ENCODE measurements around the gene SEMA5B. TPM values are rescaled to one million over a fixed set of nuclear protein-coding genes. Genes with fewer than 3 reads are reported as not detected.

Gene SEMA5B
- total RNA-seq, 2 experiments from 2014 or later: 0.22 TPM; not detected in 1

DNA sequence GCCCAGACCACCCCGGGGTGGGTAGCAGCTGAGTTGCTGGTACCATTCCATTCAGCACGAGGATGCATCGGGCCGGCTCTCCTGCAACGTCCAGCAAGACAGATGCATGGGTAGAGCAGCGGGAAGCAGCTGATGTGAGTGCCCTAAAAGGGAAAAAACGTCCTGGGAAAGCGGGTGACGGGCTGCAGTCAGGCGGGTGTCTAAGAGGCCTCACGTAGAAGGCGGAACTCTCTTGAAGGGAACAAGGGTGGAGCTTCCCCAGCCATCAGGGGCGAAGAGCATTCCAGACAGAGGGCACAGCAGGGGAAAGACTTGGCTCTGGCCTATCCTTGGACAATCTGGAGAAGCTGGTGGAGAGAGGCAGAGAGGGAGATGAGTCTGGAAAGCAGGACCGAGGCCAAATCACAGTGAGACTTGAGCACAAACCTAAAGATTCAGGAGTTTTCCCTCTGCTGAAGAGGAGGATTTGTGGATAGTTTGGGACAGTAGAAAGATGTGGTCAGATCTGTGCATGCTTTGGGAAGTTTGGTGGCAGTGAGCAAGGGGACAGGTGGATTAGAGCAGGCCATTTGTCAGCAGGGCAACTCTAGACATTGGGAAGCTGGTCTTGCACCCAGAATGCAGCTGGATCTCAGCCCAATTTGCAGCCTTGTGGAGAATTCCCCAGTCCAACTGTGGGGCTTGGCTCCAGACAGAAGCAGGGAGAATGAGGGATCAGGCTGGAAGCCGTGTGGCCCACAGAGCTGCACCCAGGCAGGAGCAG lies 70.7 kb downstream of the SEMA5B start:
- Histone ChIP-seq H3K36me3 (ENCODE audit: insufficient read depth, low read length) (no peaks in the 10 kb centered on the region), H3K4me1 (ENCODE audit: insufficient read depth, low read length) (no peaks in the 10 kb centered on the region), H3K27me3 (ENCODE audit: control insufficient read depth in 1 of 2, insufficient read depth in 2 of 2, low read length in 2 of 2) (peaks cover 0 to 12% of the 10 kb centered on the region in 2 experiments), H3K9me3 (ENCODE audit: control insufficient read depth in 1 of 2, insufficient read depth in 1 of 2, low read length in 2 of 2) (no peaks in the 10 kb centered on the region), H3K27ac (ENCODE audit: low read depth in 1 of 2, low read length in 2 of 2) (no peak overlapping the region), H3K4me3 (ENCODE audit: low read length) (no peak overlapping the region)
- POLR2A ChIA-PET: no interaction called here
- peaks cover 9% of the 10 kb centered on the region for H3K27me3 Mint-ChIP-seq
- ATAC-seq (ENCODE audit: poor library complexity) (no peak), DNase-seq (no peak)
- TF ChIP-seq, protein P1, sequence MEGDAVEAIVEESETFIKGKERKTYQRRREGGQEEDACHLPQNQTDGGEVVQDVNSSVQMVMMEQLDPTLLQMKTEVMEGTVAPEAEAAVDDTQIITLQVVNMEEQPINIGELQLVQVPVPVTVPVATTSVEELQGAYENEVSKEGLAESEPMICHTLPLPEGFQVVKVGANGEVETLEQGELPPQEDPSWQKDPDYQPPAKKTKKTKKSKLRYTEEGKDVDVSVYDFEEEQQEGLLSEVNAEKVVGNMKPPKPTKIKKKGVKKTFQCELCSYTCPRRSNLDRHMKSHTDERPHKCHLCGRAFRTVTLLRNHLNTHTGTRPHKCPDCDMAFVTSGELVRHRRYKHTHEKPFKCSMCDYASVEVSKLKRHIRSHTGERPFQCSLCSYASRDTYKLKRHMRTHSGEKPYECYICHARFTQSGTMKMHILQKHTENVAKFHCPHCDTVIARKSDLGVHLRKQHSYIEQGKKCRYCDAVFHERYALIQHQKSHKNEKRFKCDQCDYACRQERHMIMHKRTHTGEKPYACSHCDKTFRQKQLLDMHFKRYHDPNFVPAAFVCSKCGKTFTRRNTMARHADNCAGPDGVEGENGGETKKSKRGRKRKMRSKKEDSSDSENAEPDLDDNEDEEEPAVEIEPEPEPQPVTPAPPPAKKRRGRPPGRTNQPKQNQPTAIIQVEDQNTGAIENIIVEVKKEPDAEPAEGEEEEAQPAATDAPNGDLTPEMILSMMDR (IDR thresholded peaks at IDR 0.05): no peak
- H3K27ac Mint-ChIP-seq: no peak overlapping the region
- intact Hi-C loops (cut with DNase I, micrococcal nuclease): no loop called here
- no peaks in the 10 kb centered on the region for H3K9me3 Mint-ChIP-seq
- H3K4me1 Mint-ChIP-seq (ENCODE audit: low read depth): no peaks in the 10 kb centered on the region
- CTCF ChIA-PET: no interaction called here
- H3K36me3 Mint-ChIP-seq (ENCODE audit: low read depth): no peaks in the 10 kb centered on the region
- H3K4me3 Mint-ChIP-seq: no peak overlapping the region

- H3K4me1 Mint-ChIP-seq (ENCODE audit: low read depth): no peaks in the 10 kb centered on the region
- H3K27me3 Mint-ChIP-seq: peaks cover 9% of the 10 kb centered on the region
- H3K4me3 ChIP-seq (ENCODE audit: low read length): no peak overlapping the region
- TF ChIP-seq, protein P1 (IDR thresholded peaks at IDR 0.05): no peak
- ATAC-seq (ENCODE audit: poor library complexity) (no peak), DNase-seq (no peak)
- no peak overlapping the region for H3K27ac Mint-ChIP-seq
- CTCF ChIA-PET: no interaction called here
- H3K27me3 ChIP-seq (ENCODE audit: control insufficient read depth in 1 of 2, insufficient read depth in 2 of 2, low read length in 2 of 2): peaks cover 0 to 12% of the 10 kb centered on the region in 2 experiments
- no peaks in the 10 kb centered on the region for H3K36me3 ChIP-seq (ENCODE audit: insufficient read depth, low read length)
- intact Hi-C loops (cut with DNase I, micrococcal nuclease): no loop called here
- H3K36me3 Mint-ChIP-seq (ENCODE audit: low read depth): no peaks in the 10 kb centered on the region
- H3K9me3 Mint-ChIP-seq: no peaks in the 10 kb centered on the region
- H3K9me3 ChIP-seq (ENCODE audit: control insufficient read depth in 1 of 2, insufficient read depth in 1 of 2, low read length in 2 of 2): no peaks in the 10 kb centered on the region
- H3K4me1 ChIP-seq (ENCODE audit: insufficient read depth, low read length): no peaks in the 10 kb centered on the region
- POLR2A ChIA-PET: no interaction called here
- no peak overlapping the region for H3K27ac ChIP-seq (ENCODE audit: low read depth in 1 of 2, low read length in 2 of 2)
- H3K4me3 Mint-ChIP-seq: no peak overlapping the region
Observed at GRCh38 chr3:122955916-122956692, 71.5 kb downstream of the SEMA5B start.

DNA sequence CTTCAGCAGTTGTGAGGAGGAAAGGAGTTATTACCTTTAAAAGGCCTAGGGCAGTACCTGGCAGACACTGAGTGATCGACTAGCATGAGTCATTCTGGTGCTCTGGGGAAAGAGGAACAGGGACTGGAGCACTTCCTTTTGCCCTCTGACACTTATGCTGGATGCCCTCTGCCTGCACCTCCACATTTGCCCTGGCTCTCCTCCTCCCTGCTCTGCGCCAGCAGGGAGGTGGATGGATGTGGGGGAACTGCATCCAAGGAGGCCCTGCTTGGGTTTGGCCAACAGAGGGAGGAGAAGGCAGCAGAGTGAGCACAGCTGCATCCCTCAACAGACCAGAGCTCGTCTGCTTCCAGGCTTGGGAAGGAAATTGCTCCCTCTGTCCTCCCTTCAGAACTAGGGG lies 75.0 kb downstream of the SEMA5B start:
- Histone ChIP-seq H3K4me1 (ENCODE audit: insufficient read depth, low read length) (no peaks in the 10 kb centered on the region), H3K36me3 (ENCODE audit: insufficient read depth, low read length) (no peaks in the 10 kb centered on the region), H3K27me3 (ENCODE audit: control insufficient read depth in 1 of 2, insufficient read depth in 2 of 2, low read length in 2 of 2) (peaks cover 0 to 6% of the 10 kb centered on the region in 2 experiments), H3K27ac (ENCODE audit: low read depth in 1 of 2, low read length in 2 of 2) (no peak overlapping the region), H3K4me3 (ENCODE audit: low read length) (no peak overlapping the region), H3K9me3 (ENCODE audit: control insufficient read depth in 1 of 2, insufficient read depth in 1 of 2, low read length in 2 of 2) (no peaks in the 10 kb centered on the region)
- no peaks in the 10 kb centered on the region for H3K9me3 Mint-ChIP-seq
- TF ChIP-seq, protein P1 (IDR thresholded peaks at IDR 0.05): no peak
- no peaks in the 10 kb centered on the region for H3K4me1 Mint-ChIP-seq (ENCODE audit: low read depth)
- H3K27ac Mint-ChIP-seq: no peak overlapping the region
- no peak overlapping the region for H3K4me3 Mint-ChIP-seq
- intact Hi-C loops (cut with DNase I, micrococcal nuclease): no loop called here
- peaks cover 6% of the 10 kb centered on the region for H3K27me3 Mint-ChIP-seq
- ChIA-PET CTCF (no interaction called here), POLR2A (no interaction called here)
- H3K36me3 Mint-ChIP-seq (ENCODE audit: low read depth): no peaks in the 10 kb centered on the region
- ATAC-seq (ENCODE audit: poor library complexity): no peak
- peak in 2 of 14 experiments; percentile 35 to 40 for DNase-seq
